Cardiac fibroblast (primary cell): Measurements from ENCODE around the gene PPP1R1B.
A peak's percentile ranks its signal among the peaks of the same experiment; 100 is the strongest.

Experiments
- DNase-seq, 2 donors: peaks; one replicate each; pipeline versions ENCODE4 v3.0.0 to v3.0.0-alpha.2; 2010; ENCODE audit warnings: low read depth in 2 of 2
- H3K4me3 ChIP-seq, 2 donors: replicated peaks in 1 of 2; 1 replicate in 1 of 2; 2 replicates in 1 of 2; pipeline ENCODE4 v1.5.1; 2011; ENCODE audit warnings: low read depth in 2 of 2, low read length in 2 of 2, mild to moderate bottlenecking in 2 of 2, moderate library complexity in 1 of 2
- CTCF ChIP-seq: IDR thresholded peaks from one replicate; pipeline ENCODE4 v1.5.1; 2011; ENCODE audit warnings: low read depth, mild to moderate bottlenecking, low read length, inconsistent platforms

PPP1R1B gene

GRCh38 chr17:39634384-39634871, 7.7 kb downstream of the PPP1R1B start:
- peak; percentile 62 to 65 for DNase-seq
- peak; percentile 72 for TF ChIP-seq CTCF
- H3K4me3 ChIP-seq, result no peak overlapping the region

DNA sequence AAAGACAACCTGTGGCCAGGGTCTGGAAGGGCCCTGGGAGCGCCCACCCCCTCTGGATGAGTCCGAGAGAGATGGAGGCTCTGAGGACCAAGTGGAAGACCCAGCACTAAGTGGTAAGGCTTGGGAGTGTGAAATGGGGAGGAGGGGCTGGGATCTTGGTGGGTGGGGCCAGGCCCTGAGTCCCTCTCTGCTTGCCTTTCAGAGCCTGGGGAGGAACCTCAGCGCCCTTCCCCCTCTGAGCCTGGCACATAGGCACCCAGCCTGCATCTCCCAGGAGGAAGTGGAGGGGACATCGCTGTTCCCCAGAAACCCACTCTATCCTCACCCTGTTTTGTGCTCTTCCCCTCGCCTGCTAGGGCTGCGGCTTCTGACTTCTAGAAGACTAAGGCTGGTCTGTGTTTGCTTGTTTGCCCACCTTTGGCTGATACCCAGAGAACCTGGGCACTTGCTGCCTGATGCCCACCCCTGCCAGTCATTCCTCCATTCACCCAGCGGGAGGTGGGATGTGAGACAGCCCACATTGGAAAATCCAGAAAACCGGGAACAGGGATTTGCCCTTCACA, 8.9 kb downstream of the PPP1R1B start:
- H3K4me3 ChIP-seq, result no peak overlapping the region
- no peak for TF ChIP-seq CTCF

GRCh38 chr17:39636587-39636926, 9.8 kb downstream of the PPP1R1B start:
- TF ChIP-seq CTCF, result no peak
- peak overlapping the region; percentile 96 to 99 for H3K4me3 ChIP-seq
- no peak for DNase-seq

More for the DNA sequence above, 8.9 kb downstream of the PPP1R1B start:
- DNase-seq, result no peak

DNA sequence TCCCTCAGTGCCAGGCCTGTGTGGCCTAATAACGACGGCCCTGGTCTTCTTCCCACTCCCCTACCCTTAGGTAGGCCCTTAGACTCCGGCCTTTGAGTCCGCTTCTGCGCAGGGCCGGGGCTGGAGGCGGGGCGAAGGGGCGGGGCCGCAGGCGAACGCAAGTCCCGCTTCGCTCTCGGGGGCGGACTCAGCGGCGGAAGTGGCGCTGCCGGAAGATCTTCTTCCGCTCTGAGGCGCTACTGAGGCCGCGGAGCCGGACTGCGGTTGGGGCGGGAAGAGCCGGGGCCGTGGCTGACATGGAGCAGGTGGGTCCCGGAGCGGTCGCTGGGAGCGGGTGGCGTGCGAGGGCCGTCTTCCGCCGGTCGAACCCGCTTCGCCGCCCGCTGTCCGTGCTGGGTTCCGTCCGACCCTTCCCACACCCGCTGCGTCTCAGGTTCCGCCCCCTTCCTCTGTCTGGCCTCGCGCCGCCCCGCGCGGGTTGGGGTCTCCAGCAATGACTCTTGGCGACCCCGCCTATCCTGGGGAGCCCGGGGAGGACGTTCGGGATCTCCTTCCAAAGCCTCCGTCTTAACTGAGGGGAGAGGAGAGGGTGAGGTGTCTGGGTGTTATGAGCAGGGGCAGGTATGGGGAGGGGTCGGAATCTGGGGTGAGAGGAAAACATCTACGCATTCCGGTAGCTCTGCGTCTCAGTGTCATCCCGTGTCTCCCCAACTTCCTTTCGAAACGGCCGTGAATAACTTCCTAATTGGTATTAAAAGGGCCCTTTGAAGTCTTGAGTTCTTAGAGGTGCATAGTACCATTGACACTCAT, 10.4 kb downstream of the PPP1R1B start, which contains the start of gene STARD3:
Gene STARD3, plus strand, starts transcription at position 218 of the 810 bp plus-strand sequence. CDS start 16,388 bp downstream, outside the sequence.
- TF ChIP-seq CTCF, result peak; percentile 16
- peak within 1 kb of the TSS; percentile 96 to 99 for H3K4me3 ChIP-seq
- peak; percentile 85 to 92 for DNase-seq

GRCh38 chr17:39638317-39638716, 11.6 kb downstream of the PPP1R1B start:
- H3K4me3 ChIP-seq, result peak overlapping the region in 1 of 2 donors; percentile 96
- no peak for DNase-seq
- TF ChIP-seq CTCF, result no peak

- no peak overlapping the region for H3K4me3 ChIP-seq
- no peak for DNase-seq
- no peak for TF ChIP-seq CTCF
Measured at GRCh38 chr17:39639043-39639442, 12.3 kb downstream of the PPP1R1B start.
